ENCODE measurements around the gene KCNJ14. TPM values are rescaled to one million over a fixed set of nuclear protein-coding genes. Genes with fewer than 3 reads are reported as not detected.

KCNJ14 gene
- total RNA-seq, 1 donor from 2014 or later = 0.54 TPM

DNA sequence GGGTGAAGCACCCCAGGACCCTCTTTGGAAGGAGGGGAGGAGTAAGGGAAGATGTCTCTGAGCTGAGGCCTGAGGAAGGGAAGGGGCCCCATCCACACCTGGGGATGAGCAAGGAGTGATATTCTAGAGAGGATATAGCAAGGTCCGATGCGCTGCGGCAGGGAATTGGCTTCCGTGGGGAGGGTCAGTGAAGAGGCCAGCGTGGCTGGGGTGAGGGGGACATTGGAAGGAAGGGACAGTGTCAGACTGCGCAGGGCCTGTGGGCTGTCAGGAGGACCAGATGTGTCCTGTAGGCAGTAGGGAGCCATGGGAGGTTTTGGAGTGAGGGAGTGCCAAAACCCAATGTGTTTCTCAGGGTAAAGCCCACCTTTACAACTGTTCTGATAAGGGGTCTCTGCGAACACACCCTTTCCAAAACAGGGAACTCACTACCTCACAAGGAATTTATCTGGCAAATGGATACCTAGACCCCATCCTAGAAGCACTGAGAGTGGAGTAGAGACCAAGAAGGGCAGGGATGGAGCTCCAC is 52.6 kb downstream of the KCNJ14 start:
- peaks cover 33% of the 10 kb centered on the region for H3K27me3 ChIP-seq (ENCODE audit: control insufficient read depth, insufficient read depth, low read length)
- DNase-seq (ENCODE audit: low read depth) = no peak
- TF ChIP-seq, protein P1, sequence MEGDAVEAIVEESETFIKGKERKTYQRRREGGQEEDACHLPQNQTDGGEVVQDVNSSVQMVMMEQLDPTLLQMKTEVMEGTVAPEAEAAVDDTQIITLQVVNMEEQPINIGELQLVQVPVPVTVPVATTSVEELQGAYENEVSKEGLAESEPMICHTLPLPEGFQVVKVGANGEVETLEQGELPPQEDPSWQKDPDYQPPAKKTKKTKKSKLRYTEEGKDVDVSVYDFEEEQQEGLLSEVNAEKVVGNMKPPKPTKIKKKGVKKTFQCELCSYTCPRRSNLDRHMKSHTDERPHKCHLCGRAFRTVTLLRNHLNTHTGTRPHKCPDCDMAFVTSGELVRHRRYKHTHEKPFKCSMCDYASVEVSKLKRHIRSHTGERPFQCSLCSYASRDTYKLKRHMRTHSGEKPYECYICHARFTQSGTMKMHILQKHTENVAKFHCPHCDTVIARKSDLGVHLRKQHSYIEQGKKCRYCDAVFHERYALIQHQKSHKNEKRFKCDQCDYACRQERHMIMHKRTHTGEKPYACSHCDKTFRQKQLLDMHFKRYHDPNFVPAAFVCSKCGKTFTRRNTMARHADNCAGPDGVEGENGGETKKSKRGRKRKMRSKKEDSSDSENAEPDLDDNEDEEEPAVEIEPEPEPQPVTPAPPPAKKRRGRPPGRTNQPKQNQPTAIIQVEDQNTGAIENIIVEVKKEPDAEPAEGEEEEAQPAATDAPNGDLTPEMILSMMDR (IDR thresholded peaks at IDR 0.05; ENCODE audit: insufficient read depth, low read length, poor library complexity, severe bottlenecking) = no peak

DNA sequence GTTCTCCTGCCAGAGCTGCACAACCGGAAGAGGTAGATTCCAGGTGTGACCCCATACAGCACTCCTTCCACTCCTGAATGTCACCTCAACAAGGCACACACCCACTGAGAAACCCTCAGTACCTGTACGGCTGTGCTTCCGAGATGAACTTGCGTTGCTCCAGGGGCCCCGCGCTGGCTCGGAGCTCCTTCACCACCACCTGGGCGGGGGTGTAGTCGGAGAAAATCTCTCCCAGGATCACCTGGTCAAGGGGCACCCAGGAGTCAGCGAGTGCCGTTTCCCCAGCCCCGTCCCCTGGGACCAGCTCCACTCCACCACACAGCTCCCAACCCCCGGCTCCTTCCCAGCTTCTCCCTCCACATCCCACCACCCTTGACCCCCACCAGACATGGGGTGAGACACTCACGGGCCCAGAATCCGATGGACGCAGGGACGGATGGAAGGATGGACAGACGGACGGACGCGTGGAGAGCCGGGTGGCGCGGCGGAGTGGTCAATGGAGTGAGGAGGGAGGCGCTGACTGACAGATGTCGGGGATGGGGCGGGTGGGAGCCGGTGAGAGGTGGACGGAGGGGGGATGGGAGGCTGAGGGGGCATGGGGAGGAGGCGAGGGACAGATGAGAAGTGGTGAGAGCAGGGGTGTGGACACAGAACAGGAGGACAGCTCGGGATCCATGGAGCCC is 53.5 kb downstream of the KCNJ14 start:
- no peak for DNase-seq (ENCODE audit: low read depth)
- no peak overlapping the region for H3K4me3 ChIP-seq (ENCODE audit: low read depth, low read length)
- H3K27me3 ChIP-seq (ENCODE audit: control insufficient read depth, insufficient read depth, low read length) = peaks cover 38% of the 10 kb centered on the region
- TF ChIP-seq, protein P1 (IDR thresholded peaks at IDR 0.05; ENCODE audit: insufficient read depth, low read length, poor library complexity, severe bottlenecking) = no peak
- H3K36me3 ChIP-seq (ENCODE audit: control insufficient read depth, insufficient read depth, low read length) = no peaks in the 10 kb centered on the region

More for the DNA sequence above, 52.6 kb downstream of the KCNJ14 start:
- Histone ChIP-seq H3K4me3 (ENCODE audit: low read depth, low read length) (no peak overlapping the region), H3K36me3 (ENCODE audit: control insufficient read depth, insufficient read depth, low read length) (no peaks in the 10 kb centered on the region)

DNA sequence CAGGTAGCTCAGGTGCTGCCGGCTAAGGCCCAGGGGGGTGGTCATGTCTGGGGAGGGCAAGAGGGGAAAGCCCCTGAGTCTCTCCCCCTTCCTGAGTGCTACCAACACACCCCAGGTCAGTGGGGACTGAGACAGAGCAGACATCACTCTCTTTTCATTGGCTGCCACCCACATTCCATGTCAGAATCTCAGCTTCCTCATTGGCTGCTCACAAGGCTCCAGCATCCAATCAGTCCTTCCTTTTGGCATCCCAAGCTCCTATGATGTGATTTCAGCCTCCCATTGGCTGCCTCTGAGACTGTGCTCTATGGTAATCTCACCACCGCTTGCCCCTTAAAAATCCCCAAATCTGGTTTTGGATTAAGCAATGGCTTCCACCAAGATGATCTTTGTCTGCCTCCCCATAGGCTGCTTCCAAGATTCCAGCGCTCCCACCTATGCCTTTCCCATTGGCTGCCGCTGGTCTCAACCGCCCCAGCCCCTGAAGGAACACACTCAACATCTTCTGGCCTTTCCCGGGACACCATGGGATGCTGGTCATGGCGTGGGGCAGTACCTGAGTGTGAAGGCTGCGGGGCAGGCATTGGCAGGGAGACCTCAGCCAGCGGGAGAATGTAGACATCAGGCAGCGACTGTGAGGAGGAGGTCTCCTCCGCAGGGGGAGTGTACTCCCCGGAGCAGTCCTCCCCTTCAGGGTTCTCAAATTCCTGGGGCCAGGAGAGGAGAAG is 54.3 kb downstream of the KCNJ14 start:
- Histone ChIP-seq H3K27me3 (ENCODE audit: control insufficient read depth, insufficient read depth, low read length) (peaks cover 38% of the 10 kb centered on the region), H3K4me3 (ENCODE audit: low read depth, low read length) (no peak overlapping the region), H3K36me3 (ENCODE audit: control insufficient read depth, insufficient read depth, low read length) (no peaks in the 10 kb centered on the region)
- TF ChIP-seq, protein P1 (IDR thresholded peaks at IDR 0.05; ENCODE audit: insufficient read depth, low read length, poor library complexity, severe bottlenecking) = no peak
- DNase-seq (ENCODE audit: low read depth) = no peak

DNA sequence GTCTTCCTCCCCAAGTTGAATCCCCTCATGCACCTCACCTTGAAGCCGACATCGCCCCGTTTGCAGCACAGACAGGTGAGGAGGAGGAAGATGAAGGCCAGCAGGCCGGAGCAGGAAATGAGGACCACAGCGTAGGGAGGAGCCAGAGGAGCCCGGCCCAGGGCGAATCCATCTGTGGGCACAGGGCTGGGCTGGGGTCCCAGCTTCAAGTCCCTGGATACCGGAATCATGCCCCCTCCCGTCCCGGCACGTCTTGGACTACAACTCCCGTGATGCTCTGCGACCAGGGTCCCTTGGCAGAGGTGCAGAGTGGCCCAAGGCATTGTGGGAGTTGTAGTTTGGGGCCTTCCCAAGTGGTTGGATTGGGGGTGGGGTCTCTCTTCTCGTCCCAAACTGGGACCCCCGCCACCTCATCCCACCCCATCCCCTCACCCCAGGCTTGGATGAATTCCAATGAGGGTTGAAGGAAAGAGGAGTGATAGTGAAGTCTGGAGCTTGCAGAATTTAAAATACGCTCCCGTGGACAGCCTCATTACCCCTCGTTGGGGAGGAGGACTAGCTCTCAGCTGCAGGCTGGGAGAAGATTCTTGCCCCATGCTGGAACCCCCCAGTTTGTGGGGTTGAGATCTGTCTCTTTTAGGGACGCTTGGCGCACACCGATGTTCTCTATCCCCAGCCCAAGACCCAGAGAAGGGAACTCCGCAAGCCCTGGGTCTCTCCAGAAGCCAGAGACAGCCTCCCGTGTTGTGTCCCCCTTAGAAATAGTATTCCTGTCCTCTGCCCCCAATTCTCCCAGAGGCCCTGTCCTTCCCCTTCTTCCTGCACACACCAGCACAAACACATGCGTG is 55.3 kb downstream of the KCNJ14 start:
- H3K4me3 ChIP-seq (ENCODE audit: low read depth, low read length) = no peak overlapping the region
- TF ChIP-seq, protein P1 (IDR thresholded peaks at IDR 0.05; ENCODE audit: insufficient read depth, low read length, poor library complexity, severe bottlenecking) = no peak
- no peaks in the 10 kb centered on the region for H3K36me3 ChIP-seq (ENCODE audit: control insufficient read depth, insufficient read depth, low read length)
- peaks cover 38% of the 10 kb centered on the region for H3K27me3 ChIP-seq (ENCODE audit: control insufficient read depth, insufficient read depth, low read length)
- DNase-seq (ENCODE audit: low read depth) = no peak

DNA sequence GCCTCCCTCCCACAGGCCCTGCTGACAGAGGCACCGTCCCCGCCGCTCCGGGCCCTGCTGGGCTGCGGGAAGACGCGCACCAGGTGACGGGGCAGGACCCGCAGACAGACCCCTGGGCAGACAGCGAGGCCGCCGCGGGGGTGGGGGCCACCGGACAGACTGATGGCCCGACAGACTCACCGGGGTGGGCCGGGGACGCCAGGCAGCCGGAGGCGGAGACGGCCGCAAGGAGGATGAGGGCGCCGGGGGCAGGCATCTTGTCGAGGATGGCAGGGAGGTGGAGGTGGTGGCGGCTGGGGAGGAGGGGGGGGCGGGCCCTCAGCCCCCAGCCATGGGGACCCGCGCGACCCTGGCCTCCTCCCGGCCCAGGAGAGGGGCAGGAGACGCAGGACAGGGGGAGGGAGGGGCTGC is 56.0 kb downstream of the KCNJ14 start:
- peaks cover 38% of the 10 kb centered on the region for H3K27me3 ChIP-seq (ENCODE audit: control insufficient read depth, insufficient read depth, low read length)
- TF ChIP-seq, protein P1 (IDR thresholded peaks at IDR 0.05; ENCODE audit: insufficient read depth, low read length, poor library complexity, severe bottlenecking) = no peak
- H3K36me3 ChIP-seq (ENCODE audit: control insufficient read depth, insufficient read depth, low read length) = no peaks in the 10 kb centered on the region
- no peak for DNase-seq (ENCODE audit: low read depth)
- H3K4me3 ChIP-seq (ENCODE audit: low read depth, low read length) = no peak overlapping the region
